ENCODE measurements around the gene ACVRL1. TPM values are rescaled to one million over a fixed set of nuclear protein-coding genes. Genes with fewer than 3 reads are reported as not detected.

Gene ACVRL1
- total RNA-seq, 1 experiment from 2014 or later = not detected

- Histone ChIP-seq H2BK120ac (ENCODE audit: low read depth, low read length, poor library complexity, severe bottlenecking) (no peak overlapping the region), H2AK5ac (ENCODE audit: insufficient read length, low read length) (no peak overlapping the region), H2BK5ac (ENCODE audit: insufficient read length, low read length) (no peak overlapping the region), H3K14ac (ENCODE audit: insufficient read depth, low read length) (no peak overlapping the region), H3K79me2 (ENCODE audit: insufficient read depth, low read length) (no peaks in the 10 kb centered on the region; the same call in 1 of the 2 replicates), H3K27ac (ENCODE audit: insufficient read length, low read depth, low read length) (no peak overlapping the region), H3K79me1 (ENCODE audit: insufficient read depth, low read depth, low read length, poor library complexity, severe bottlenecking) (no peaks in the 10 kb centered on the region), H4K8ac (replicated peaks; ENCODE audit: insufficient read length, low read depth, low read length) (no peak overlapping the region), H2BK15ac (ENCODE audit: low read depth, low read length) (no peak overlapping the region), H4K5ac (ENCODE audit: insufficient read length, low read depth, low read length) (no peak overlapping the region), H3K23me2 (ENCODE audit: insufficient read length, low read depth, low read length, poor library complexity, severe bottlenecking) (no peaks in the 10 kb centered on the region), H3K9ac (ENCODE audit: extremely low read depth, insufficient read length, low read length) (no peak overlapping the region), H3K23ac (ENCODE audit: insufficient read length, low read depth, low read length) (no peak overlapping the region), H2BK12ac (ENCODE audit: insufficient read length, low read depth, low read length) (no peak overlapping the region), H4K20me1 (ENCODE audit: control insufficient read depth, insufficient read depth, insufficient read length) (no peaks in the 10 kb centered on the region), H3K4me1 (ENCODE audit: insufficient read depth, low read length) (no peaks in the 10 kb centered on the region), H2AFZ (ENCODE audit: low read length) (no peak overlapping the region), H3K4me2 (ENCODE audit: insufficient read depth, insufficient read length, low read length) (no peak overlapping the region), H3K4ac (ENCODE audit: low read depth, low read length) (no peak overlapping the region), H2BK20ac (ENCODE audit: low read depth, low read length, poor library complexity, severe bottlenecking) (no peak overlapping the region), H3K27me3 (ENCODE audit: insufficient read depth, low read length) (no peaks in the 10 kb centered on the region), H4K91ac (ENCODE audit: insufficient read length, low read depth, low read length) (no peak overlapping the region), H3K18ac (ENCODE audit: insufficient read length, low read depth, low read length) (no peak overlapping the region), H3T11ph (ENCODE audit: low read length) (no peak overlapping the region), H3K56ac (ENCODE audit: insufficient read length, low read depth, low read length) (no peak overlapping the region), H3K9me3 (ENCODE audit: control insufficient read depth, low read depth, low read length) (no peaks in the 10 kb centered on the region)
- H3K9me3 Mint-ChIP-seq = no peaks in the 10 kb centered on the region
- TF ChIP-seq CTCF (conservative IDR thresholded peaks at IDR 0.05) = no peak
- no peak for DNase-seq
- whole genome bisulfite sequencing (ENCODE audit: extremely low coverage, insufficient read length, low lambda C conversion rate) = no CpG with 5 or more reads among the region's 4 CpGs
- peaks cover 2 to 38% (median 2%) of the 10 kb centered on the region in 3 experiments; a peak in 5 of 7 replicates for H3K36me3 Mint-ChIP-seq (ENCODE audit: insufficient read depth in 1 of 3, low read depth in 3 of 3)
- H3K27ac Mint-ChIP-seq = no peak overlapping the region
- H3K4me1 Mint-ChIP-seq = no peaks in the 10 kb centered on the region
- H3K4me3 Mint-ChIP-seq = no peak overlapping the region
- H3K27me3 Mint-ChIP-seq (ENCODE audit: low read depth) = no peaks in the 10 kb centered on the region; the same call in 1 of the 2 replicates
Observed at GRCh38 chr12:51959921-51960320, 52.6 kb downstream of the ACVRL1 start.
